ENCODE data around the gene CSTPP1. TPM values are rescaled to one million over a fixed set of nuclear protein-coding genes. Genes with fewer than 3 reads are reported as not detected.
"Not testable (repeated sequence)": the region's sequence is repeated elsewhere in the genome, so short reads cannot be mapped to it uniquely, and the experiment has no call there.

The CSTPP1 gene
- total and polyA plus RNA-seq, 3 donors from 2014 or later = 39.0 to 70.0 (median 44.9) TPM

- no peaks in the 10 kb centered on the region for H3K4me1 ChIP-seq
- 81 to 88% methylated on average over 2 of the region's 2 CpGs for WGBS, 2 donors
- no peaks in the 10 kb centered on the region for H3K36me3 ChIP-seq (ENCODE audit: low read depth, missing control alignments)
- no peak overlapping the region for H3K4me3 ChIP-seq
- no peak overlapping the region for H3K27ac ChIP-seq
- TF ChIP-seq, protein P1, sequence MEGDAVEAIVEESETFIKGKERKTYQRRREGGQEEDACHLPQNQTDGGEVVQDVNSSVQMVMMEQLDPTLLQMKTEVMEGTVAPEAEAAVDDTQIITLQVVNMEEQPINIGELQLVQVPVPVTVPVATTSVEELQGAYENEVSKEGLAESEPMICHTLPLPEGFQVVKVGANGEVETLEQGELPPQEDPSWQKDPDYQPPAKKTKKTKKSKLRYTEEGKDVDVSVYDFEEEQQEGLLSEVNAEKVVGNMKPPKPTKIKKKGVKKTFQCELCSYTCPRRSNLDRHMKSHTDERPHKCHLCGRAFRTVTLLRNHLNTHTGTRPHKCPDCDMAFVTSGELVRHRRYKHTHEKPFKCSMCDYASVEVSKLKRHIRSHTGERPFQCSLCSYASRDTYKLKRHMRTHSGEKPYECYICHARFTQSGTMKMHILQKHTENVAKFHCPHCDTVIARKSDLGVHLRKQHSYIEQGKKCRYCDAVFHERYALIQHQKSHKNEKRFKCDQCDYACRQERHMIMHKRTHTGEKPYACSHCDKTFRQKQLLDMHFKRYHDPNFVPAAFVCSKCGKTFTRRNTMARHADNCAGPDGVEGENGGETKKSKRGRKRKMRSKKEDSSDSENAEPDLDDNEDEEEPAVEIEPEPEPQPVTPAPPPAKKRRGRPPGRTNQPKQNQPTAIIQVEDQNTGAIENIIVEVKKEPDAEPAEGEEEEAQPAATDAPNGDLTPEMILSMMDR (IDR thresholded peaks at IDR 0.05) = no peak
- no peak for TF ChIP-seq POLR2A (IDR thresholded peaks at IDR 0.05)
- intact Hi-C loops (cut with DNase I; ENCODE audit: low total_unique reads) = no loop called here
- H3K9me3 ChIP-seq = no peaks in the 10 kb centered on the region
- DNase-seq = no peak
- no peaks in the 10 kb centered on the region for H3K27me3 ChIP-seq
Observed at GRCh38 chr11:46991391-46991790, 54.8 kb downstream of the CSTPP1 start.

GRCh38 chr11:46992386-46992785 lies 55.8 kb downstream of the CSTPP1 start:
- DNase-seq; H3K4me1 ChIP-seq; H3K9me3 ChIP-seq; H3K36me3 ChIP-seq (ENCODE audit: low read depth, missing control alignments); H3K27me3 ChIP-seq; H3K4me3 ChIP-seq; intact Hi-C loops (cut with DNase I; ENCODE audit: low total_unique reads); H3K27ac ChIP-seq: not testable (repeated sequence)
- 84 to 100% methylated on average over 2 of the region's 2 CpGs for WGBS, 2 donors

GRCh38 chr11:46997796-46998195 lies 61.2 kb downstream of the CSTPP1 start:
- DNase-seq; intact Hi-C loops (cut with DNase I; ENCODE audit: low total_unique reads); H3K4me1 ChIP-seq; H3K36me3 ChIP-seq (ENCODE audit: low read depth, missing control alignments); H3K27me3 ChIP-seq; H3K27ac ChIP-seq; H3K9me3 ChIP-seq: not testable (repeated sequence)
- peak overlapping the region; percentile 6 to 11 for H3K4me3 ChIP-seq
- WGBS, 2 donors = 70 to 80% methylated on average over 14 of the region's 14 CpGs

- no peak overlapping the region for H3K27ac ChIP-seq
- no peaks in the 10 kb centered on the region for H3K9me3 ChIP-seq
- no peaks in the 10 kb centered on the region for H3K27me3 ChIP-seq
- intact Hi-C loops (cut with DNase I; ENCODE audit: low total_unique reads) = no loop called here
- no peak overlapping the region for H3K4me3 ChIP-seq
- H3K4me1 ChIP-seq = peaks cover 9% of the 10 kb centered on the region
- DNase-seq = no peak
- TF ChIP-seq, protein P1 (IDR thresholded peaks at IDR 0.05) = no peak
- TF ChIP-seq POLR2A (IDR thresholded peaks at IDR 0.05) = no peak
- no peaks in the 10 kb centered on the region for H3K36me3 ChIP-seq (ENCODE audit: low read depth, missing control alignments)
Observed at GRCh38 chr11:46999217-46999616, 62.7 kb downstream of the CSTPP1 start.

GRCh38 chr11:47000033-47000432 lies 63.5 kb downstream of the CSTPP1 start:
- Histone ChIP-seq H3K4me1 (peaks cover 9% of the 10 kb centered on the region), H3K9me3 (no peaks in the 10 kb centered on the region), H3K27me3 (no peaks in the 10 kb centered on the region), H3K36me3 (ENCODE audit: low read depth, missing control alignments) (no peaks in the 10 kb centered on the region), H3K4me3 (no peak overlapping the region), H3K27ac (no peak overlapping the region)
- intact Hi-C loops (cut with DNase I; ENCODE audit: low total_unique reads) = no loop called here
- WGBS, 2 donors = 84 to 88% methylated on average over 2 of the region's 2 CpGs
- no peak for TF ChIP-seq POLR2A (IDR thresholded peaks at IDR 0.05)
- TF ChIP-seq, protein P1 (IDR thresholded peaks at IDR 0.05) = no peak
- no peak for DNase-seq

DNA sequence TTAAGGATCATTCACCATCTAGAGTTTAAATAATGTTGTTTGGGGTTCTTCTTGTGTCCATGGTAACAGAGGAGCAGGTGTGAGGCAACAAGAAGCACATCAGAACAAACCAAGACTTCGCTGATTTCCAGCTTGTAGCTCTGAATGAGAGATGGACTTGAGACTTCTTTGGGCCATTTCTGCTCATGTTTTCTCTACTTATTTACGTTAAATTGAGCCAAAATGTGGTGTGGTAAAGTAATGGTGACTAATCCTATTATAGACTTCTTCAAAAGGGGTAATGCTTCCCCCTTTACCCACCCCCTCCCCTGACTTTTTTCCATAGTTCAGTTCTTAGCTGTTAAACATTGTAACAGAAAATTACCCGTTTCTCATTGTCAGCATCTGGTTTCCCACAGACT lies 65.2 kb downstream of the CSTPP1 start:
- Histone ChIP-seq H3K4me3 (no peak overlapping the region), H3K9me3 (no peaks in the 10 kb centered on the region), H3K4me1 (peaks cover 9% of the 10 kb centered on the region), H3K27me3 (no peaks in the 10 kb centered on the region), H3K36me3 (ENCODE audit: low read depth, missing control alignments) (no peaks in the 10 kb centered on the region), H3K27ac (no peak overlapping the region)
- no peak for DNase-seq
- TF ChIP-seq, protein P1 (IDR thresholded peaks at IDR 0.05) = no peak
- no peak for TF ChIP-seq POLR2A (IDR thresholded peaks at IDR 0.05)
- WGBS, 2 donors = 72 to 76% methylated on average over 3 of the region's 3 CpGs
- intact Hi-C loops (cut with DNase I; ENCODE audit: low total_unique reads) = no loop called here
